ENCODE data around the gene BAG5.

GRCh38 chr14:103524002-103524935 is 38.2 kb downstream of the BAG5 start:
- TF ChIP-seq, protein P1, sequence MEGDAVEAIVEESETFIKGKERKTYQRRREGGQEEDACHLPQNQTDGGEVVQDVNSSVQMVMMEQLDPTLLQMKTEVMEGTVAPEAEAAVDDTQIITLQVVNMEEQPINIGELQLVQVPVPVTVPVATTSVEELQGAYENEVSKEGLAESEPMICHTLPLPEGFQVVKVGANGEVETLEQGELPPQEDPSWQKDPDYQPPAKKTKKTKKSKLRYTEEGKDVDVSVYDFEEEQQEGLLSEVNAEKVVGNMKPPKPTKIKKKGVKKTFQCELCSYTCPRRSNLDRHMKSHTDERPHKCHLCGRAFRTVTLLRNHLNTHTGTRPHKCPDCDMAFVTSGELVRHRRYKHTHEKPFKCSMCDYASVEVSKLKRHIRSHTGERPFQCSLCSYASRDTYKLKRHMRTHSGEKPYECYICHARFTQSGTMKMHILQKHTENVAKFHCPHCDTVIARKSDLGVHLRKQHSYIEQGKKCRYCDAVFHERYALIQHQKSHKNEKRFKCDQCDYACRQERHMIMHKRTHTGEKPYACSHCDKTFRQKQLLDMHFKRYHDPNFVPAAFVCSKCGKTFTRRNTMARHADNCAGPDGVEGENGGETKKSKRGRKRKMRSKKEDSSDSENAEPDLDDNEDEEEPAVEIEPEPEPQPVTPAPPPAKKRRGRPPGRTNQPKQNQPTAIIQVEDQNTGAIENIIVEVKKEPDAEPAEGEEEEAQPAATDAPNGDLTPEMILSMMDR (IDR thresholded peaks at IDR 0.05), result no peak
- TF ChIP-seq POLR2A (IDR thresholded peaks at IDR 0.05), result no peak

Measured in thyroid gland (tissue), 4 donors.